ENCODE data around the gene GLI3. TPM values are rescaled to one million over a fixed set of nuclear protein-coding genes. Genes with fewer than 3 reads are reported as not detected.

Gene GLI3
- total RNA-seq, 2 donors from 2014 or later: 3.4 to 6.6 TPM

DNA sequence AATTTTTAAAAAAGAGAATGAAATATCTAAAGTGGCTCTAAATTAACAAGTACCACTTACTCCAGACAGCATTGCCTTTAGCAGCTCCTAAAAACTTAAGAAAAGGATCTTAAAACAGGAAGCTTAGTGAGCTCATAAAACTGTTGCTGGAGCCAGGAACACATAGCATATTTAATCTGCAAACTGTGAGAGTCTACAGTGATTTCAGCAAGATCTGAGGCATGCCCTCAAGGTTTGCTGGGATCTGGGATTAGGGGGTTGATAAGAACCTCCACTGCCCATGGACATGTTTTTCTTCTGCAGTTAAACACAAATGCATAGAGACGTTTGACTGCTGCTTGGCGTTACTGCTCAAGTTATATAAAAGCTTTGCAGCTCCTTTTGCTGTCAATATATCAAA is 3.8 kb downstream of the GLI3 start:
- DNase-seq (ENCODE audit: low spot score) (no peak), ATAC-seq (ENCODE audit: insufficient number of reproducible peaks, low FRiP score, low read depth) (no peak)
- no peaks in the 10 kb centered on the region for H3K27me3 ChIP-seq (replicated peaks; ENCODE audit: insufficient read depth)
- H3K4me3 ChIP-seq: no peak overlapping the region
- no peak overlapping the region for H3K27ac ChIP-seq
- TF ChIP-seq, protein P1, sequence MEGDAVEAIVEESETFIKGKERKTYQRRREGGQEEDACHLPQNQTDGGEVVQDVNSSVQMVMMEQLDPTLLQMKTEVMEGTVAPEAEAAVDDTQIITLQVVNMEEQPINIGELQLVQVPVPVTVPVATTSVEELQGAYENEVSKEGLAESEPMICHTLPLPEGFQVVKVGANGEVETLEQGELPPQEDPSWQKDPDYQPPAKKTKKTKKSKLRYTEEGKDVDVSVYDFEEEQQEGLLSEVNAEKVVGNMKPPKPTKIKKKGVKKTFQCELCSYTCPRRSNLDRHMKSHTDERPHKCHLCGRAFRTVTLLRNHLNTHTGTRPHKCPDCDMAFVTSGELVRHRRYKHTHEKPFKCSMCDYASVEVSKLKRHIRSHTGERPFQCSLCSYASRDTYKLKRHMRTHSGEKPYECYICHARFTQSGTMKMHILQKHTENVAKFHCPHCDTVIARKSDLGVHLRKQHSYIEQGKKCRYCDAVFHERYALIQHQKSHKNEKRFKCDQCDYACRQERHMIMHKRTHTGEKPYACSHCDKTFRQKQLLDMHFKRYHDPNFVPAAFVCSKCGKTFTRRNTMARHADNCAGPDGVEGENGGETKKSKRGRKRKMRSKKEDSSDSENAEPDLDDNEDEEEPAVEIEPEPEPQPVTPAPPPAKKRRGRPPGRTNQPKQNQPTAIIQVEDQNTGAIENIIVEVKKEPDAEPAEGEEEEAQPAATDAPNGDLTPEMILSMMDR (IDR thresholded peaks at IDR 0.05): no peak
- H3K36me3 ChIP-seq: no peaks in the 10 kb centered on the region
- no peaks in the 10 kb centered on the region for H3K9me3 ChIP-seq
- H3K4me1 ChIP-seq (ENCODE audit: control insufficient read depth in 1 of 2, low read depth in 2 of 2): peaks cover 11 to 18% of the 10 kb centered on the region in 2 donors

DNA sequence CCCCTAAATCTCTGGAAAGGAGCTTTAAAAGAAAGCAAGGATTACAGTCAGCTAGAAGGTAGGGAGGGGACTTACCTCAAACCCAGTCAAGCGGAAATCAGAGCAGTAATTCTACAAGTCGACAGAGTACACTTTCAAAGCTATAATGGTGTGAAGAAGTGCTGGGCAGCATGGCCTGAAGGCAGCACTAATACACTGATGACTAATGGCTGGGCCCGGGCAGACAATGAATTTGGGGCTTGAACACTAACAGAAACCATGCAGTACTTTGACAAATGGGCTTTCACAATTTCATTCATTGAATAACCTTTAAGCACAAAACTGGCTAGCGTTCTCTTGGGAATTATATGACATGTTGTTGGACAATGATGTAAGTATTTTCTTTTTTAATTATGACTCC is 4.7 kb downstream of the GLI3 start:
- no peaks in the 10 kb centered on the region for H3K36me3 ChIP-seq

DNA sequence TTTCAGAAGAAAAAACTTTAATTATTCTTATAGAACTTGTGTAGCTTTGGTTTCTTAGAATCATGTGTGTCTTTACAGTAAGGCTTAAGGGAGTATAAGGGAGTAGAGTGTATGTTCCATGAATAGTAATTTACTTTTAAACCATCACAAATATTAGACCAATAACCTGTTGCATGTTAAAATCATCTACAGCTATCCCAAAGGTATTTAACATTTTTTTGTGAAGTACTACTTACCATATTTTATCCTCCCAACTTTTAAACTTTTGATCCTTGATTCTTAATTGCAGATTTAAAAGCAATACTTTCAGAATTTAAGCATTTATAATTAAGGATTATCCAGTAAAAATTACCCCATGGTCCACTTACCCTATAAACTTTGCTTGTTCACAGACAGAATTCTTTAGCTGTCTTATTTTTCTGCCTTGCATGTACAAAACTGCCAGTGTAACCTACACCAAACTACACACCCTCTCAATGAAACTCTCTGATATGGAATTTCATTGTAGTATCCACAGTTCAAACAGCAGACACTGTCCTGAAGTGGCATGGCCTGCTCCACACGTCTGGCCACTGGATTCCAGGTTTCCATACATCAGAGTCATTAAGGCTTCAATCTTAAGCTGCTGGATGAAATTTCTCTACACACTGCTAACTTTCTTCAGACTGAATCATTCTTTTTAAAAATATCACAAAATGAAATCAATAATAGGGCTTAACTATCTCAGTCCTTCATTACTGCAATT is 5.8 kb downstream of the GLI3 start:
- no peaks in the 10 kb centered on the region for H3K36me3 ChIP-seq
- H3K4me1 ChIP-seq (ENCODE audit: control insufficient read depth in 1 of 2, low read depth in 2 of 2): peaks cover 11 to 22% of the 10 kb centered on the region in 2 donors
- TF ChIP-seq, protein P1 (IDR thresholded peaks at IDR 0.05): no peak
- no peaks in the 10 kb centered on the region for H3K27me3 ChIP-seq (replicated peaks; ENCODE audit: insufficient read depth)
- H3K9me3 ChIP-seq: no peaks in the 10 kb centered on the region
- H3K4me3 ChIP-seq: no peak overlapping the region
- ATAC-seq (ENCODE audit: insufficient number of reproducible peaks, low FRiP score, low read depth) (no peak), DNase-seq (ENCODE audit: low spot score) (no peak)
- H3K27ac ChIP-seq: no peak overlapping the region

More for the DNA sequence above, 4.7 kb downstream of the GLI3 start:
- ATAC-seq (ENCODE audit: insufficient number of reproducible peaks, low FRiP score, low read depth): no peak
- no peak for DNase-seq (ENCODE audit: low spot score)
- H3K9me3 ChIP-seq: no peaks in the 10 kb centered on the region
- H3K27me3 ChIP-seq (replicated peaks; ENCODE audit: insufficient read depth): no peaks in the 10 kb centered on the region
- TF ChIP-seq, protein P1 (IDR thresholded peaks at IDR 0.05): no peak
- H3K27ac ChIP-seq: no peak overlapping the region
- H3K4me3 ChIP-seq: no peak overlapping the region
- peaks cover 11 to 22% of the 10 kb centered on the region in 2 donors for H3K4me1 ChIP-seq (ENCODE audit: control insufficient read depth in 1 of 2, low read depth in 2 of 2)

DNA sequence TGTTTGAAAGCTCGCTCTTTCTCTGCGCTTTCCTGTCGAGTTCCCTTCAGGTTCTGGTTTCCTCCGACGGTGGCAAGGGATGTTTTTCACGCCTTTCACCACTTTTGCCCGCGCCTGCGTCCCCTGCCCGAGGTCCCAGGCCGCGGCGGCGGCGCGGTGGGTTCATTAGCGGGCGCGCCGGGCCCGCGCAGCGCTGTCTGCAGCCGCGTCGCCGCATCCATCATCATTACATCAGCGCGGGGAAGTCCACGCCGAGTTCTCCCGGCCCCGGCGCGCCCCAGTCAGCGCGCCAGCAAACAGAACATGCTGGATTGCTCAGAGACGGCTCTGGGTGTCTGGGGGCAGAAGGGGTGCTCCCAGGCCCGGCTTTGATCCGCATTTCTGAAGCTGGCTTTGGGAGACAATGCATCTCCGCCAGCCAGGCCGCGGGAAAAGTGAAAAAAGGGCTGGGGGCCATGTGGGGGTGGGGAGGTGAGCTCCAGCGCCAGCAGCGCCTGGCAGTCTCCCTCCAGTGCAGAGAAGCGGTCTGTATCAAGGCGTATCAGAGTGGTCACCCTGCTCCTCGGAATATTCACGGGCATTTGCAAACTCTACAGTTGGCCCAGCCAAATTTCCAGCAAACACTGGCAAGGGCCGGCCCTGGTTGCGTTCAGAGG is 8.9 kb downstream of the GLI3 start:
- peak overlapping the region; percentile 71 for H3K4me3 ChIP-seq
- no peaks in the 10 kb centered on the region for H3K36me3 ChIP-seq
- ATAC-seq (ENCODE audit: insufficient number of reproducible peaks, low FRiP score, low read depth): no peak
- H3K27ac ChIP-seq: no peak overlapping the region
- H3K27me3 ChIP-seq (replicated peaks; ENCODE audit: insufficient read depth): no peaks in the 10 kb centered on the region
- H3K9me3 ChIP-seq: no peaks in the 10 kb centered on the region
- peaks cover 5 to 14% of the 10 kb centered on the region in 2 donors for H3K4me1 ChIP-seq (ENCODE audit: control insufficient read depth in 1 of 2, low read depth in 2 of 2)
- TF ChIP-seq, protein P1 (IDR thresholded peaks at IDR 0.05): no peak
- no peak for DNase-seq (ENCODE audit: low spot score)

DNA sequence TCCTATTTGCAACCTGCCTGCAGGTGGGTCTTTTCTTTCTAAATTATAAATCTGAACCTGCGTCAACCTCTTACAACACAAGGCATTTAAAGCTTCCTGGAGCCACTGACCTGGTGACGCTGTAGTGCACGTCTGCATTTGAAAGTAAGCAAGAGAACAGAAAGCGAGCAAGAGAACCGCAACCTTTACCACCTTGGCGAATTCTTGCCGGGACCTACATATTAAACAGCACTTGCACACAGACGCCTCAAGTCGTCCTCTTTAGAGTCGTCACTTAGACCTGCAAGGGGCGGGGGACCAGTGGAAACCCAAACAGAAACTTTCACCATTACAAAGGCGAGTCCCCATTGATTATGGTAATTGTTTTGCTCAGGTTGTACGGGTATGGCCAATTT is 9.5 kb downstream of the GLI3 start:
- TF ChIP-seq, protein P1 (IDR thresholded peaks at IDR 0.05): no peak
- Histone ChIP-seq H3K4me3 (peak overlapping the region; percentile 71), H3K4me1 (ENCODE audit: control insufficient read depth in 1 of 2, low read depth in 2 of 2) (peaks cover 5 to 14% of the 10 kb centered on the region in 2 donors), H3K9me3 (no peaks in the 10 kb centered on the region), H3K36me3 (no peaks in the 10 kb centered on the region), H3K27me3 (replicated peaks; ENCODE audit: insufficient read depth) (no peaks in the 10 kb centered on the region), H3K27ac (no peak overlapping the region)
- DNase-seq (ENCODE audit: low spot score) (no peak), ATAC-seq (ENCODE audit: insufficient number of reproducible peaks, low FRiP score, low read depth) (no peak)

Measured in thoracic aorta (tissue), 2 donors.